HG03025 (cell line): ENCODE data around the gene IFFO2.

Source experiments
- ATAC-seq: cut with Tn5 transposase; IDR thresholded peaks from one replicate; pipeline ENCODE4 v1.9.1; 2021; ENCODE audit warnings: mild to moderate bottlenecking, moderate library complexity; ENCODE audit not compliant: unreplicated experiment, low FRiP score

Gene IFFO2

DNA sequence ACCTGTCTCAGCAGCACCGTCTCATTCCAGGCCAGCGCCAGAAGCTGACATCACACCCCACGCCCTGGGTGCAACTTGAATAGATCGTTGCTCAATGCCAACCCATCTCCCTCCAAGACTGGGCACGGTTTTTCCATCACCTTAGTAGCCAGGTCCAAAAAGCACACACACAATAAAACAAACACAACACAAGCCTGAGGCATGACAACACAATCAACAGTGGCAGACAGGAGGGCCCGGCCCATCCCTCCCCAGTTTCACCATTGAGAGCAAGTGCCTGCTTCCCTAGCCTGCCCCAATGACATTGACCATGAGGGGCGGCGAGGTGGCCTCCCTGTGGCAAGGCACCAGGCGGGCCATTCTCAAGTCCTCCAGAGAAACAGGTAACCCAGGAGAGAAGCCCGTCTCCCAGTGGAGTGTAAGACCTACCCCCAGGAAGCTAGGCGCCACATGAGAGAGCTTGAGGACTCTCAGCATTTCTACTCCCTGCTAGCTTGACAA, 2.7 kb downstream of the IFFO2 start:
- ATAC-seq: no peak

DNA sequence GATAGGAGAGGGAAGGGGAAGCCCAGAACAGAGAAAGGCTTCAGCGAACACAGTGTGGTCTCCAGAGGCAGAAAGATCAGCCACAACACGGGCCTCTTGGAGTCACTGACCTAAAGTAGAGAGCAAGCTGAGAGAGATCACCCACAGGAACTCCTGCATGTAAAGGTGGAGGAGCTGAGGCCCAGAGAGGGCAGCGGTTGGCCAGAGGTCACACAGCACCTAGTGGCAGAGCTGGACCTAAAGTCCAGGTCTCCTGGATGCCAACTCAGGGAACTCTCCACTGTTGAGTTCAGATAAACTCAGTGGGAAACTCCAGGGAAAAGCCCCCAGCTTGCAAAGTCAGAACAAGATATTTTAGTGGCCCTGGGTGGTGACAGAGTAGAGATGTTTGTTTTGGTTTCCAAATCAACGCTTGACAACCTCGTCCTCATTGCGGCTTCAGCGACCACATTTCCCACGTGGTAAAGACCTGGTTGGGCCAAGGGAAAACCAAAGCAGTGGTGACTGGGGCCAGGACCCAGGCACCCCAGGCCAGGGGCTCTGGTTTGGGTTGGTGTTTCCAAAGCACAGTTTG, 4.6 kb downstream of the IFFO2 start:
- ATAC-seq: no peak

DNA sequence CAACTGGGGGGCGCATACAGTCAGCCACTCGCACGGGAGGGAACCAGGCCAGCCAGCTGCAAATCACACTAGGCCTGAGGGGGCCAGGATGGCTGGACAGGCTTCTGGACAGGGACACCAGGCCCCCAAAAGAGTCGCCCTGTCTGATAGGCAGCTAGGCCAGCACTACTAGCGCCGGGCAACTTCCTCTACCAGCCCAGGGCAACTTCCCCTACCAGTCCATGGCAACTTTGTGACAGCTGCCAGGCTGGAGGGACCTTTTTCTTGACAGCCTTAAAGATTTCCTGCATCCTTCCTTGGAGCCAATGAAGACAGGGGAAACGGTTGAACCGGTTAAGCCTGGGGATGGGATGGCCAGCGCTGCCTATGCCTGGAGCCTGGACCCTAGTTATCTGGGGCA, 5.1 kb downstream of the IFFO2 start:
- ATAC-seq: no peak

DNA sequence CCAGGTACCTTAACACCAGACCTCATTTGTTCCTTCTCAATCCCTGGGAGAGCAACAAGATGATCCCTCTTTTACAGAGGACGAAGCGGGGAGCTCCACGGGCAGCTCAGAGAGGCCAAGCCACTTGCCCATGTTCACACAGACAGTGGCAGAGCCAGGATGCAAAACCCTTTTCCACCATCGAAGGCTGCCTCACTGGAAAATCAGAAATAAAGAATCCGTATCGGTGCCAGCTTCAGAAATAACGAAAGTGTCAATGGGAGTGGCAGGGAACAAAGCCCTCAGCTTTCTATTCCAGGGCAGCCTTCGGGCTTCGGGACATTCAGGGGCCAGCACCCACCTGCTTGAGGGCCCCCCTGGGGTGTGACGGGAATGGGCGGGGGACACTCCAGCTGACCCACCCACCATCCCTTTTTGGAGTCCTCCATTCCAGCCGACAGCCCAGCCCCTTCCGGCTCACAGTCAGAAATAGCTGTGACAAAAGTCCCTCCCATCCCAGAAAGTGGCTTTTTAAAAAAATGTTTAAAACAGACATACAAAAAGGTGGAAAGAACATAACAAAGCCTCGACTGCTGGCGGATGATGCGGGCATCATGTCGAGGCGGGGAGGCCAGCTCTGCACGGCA, 6.0 kb downstream of the IFFO2 start:
- ATAC-seq: no peak

DNA sequence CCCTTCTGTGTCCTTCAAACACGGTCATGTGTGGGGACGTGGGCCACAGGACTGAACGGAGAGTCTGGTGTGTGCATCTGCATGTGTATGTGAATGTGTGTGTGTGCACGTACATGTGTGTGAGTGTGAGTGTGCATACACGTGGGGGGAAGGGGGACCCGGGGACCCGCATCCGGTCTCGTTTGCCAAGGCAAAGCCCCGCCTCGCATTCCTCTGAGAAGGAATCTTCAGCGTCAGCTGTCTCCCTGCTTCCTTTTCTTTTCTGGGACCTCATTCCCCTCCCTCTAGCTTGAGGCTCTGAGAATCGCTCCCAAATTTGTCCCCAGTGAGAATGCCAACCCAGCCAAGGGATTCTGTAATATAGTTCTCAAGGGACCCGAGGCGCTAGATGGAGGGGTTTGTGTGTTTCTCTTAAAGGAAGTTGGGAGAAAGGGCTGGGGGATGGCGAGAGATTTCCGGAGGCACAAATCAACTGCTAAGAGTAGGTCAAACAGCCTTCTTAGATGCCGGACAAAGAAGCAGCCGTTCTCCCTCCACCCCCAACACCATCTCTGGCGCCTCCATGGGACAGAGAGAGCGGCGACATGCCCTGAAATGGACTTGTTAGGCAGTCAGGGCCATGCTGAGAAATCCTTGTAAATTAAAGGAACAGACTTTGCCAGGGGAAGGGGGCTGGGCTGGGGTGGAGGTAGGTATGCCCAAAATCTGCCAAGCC, 6.6 kb downstream of the IFFO2 start:
- no peak for ATAC-seq

GRCh38 chr1:18948913-18949685, 7.4 kb downstream of the IFFO2 start:
- ATAC-seq: no peak

GRCh38 chr1:18948048-18948912, 8.2 kb downstream of the IFFO2 start:
- ATAC-seq: no peak

DNA sequence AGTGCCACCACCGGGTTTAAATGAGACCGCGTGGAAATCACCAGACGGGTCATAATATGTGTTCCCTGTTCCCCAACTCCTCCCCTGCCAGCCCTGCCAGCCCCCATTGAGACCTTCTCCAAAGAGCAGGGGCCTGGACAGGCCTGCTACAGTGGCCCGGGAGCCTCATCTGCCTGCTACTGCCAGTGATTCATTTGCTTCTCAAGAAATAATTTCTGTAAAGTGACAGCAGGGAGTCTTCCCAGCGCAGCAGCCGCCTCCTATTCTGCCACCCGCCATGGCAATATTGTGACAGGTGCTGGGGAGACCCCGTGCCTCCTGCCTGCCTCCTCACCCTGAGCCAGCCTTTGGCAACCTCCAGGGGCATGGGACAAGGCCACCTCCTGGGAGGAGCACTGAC, 8.9 kb downstream of the IFFO2 start:
- ATAC-seq: no peak

- no peak for ATAC-seq
Observed at GRCh38 chr1:18946550-18947381, 9.7 kb downstream of the IFFO2 start.

- ATAC-seq: no peak
Observed at GRCh38 chr1:18945401-18945849, 11.1 kb downstream of the IFFO2 start.

DNA sequence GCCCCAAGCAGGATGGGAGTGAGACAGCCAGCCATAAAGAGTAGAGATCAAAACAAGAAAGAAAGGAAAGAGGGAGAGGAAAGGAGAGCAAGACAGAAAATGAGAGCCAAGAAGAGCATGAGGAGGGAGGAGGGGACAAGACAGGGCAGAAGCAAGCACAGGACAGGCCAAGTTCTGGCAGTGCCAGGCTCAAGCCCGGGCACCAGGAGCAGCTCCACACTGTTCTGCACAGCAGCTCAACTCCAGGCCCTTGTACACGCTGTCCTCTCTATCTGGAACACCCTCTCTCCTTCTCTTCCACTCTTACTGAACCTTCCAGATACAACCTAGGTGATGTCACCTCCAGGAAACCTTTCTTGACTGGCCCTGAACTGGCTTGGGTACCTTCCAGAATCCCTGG, 11.7 kb downstream of the IFFO2 start:
- ATAC-seq: no peak

- ATAC-seq: no peak
Observed at GRCh38 chr1:18943914-18944572, 12.4 kb downstream of the IFFO2 start.

- ATAC-seq: no peak
Observed at GRCh38 chr1:18943162-18943561, 13.3 kb downstream of the IFFO2 start.

DNA sequence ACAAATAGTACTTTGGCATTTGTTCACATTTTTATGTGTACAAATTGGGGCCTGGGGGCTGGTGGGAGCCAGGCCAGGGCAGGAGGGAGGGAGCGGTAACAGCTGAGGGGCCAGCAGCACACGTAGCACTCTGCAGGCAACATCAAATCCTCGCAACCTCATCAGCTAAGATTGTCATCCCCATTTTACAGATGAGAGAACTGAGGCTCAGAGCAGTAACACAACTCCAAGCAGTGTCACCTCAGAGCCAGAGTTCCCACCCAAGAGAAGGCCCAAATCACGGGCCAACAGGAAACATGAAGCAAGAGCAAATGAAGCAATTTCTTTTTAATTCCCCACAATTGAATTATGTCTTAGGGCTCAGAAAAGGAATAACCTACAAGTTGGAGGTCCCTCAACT, 14.1 kb downstream of the IFFO2 start:
- no peak for ATAC-seq

DNA sequence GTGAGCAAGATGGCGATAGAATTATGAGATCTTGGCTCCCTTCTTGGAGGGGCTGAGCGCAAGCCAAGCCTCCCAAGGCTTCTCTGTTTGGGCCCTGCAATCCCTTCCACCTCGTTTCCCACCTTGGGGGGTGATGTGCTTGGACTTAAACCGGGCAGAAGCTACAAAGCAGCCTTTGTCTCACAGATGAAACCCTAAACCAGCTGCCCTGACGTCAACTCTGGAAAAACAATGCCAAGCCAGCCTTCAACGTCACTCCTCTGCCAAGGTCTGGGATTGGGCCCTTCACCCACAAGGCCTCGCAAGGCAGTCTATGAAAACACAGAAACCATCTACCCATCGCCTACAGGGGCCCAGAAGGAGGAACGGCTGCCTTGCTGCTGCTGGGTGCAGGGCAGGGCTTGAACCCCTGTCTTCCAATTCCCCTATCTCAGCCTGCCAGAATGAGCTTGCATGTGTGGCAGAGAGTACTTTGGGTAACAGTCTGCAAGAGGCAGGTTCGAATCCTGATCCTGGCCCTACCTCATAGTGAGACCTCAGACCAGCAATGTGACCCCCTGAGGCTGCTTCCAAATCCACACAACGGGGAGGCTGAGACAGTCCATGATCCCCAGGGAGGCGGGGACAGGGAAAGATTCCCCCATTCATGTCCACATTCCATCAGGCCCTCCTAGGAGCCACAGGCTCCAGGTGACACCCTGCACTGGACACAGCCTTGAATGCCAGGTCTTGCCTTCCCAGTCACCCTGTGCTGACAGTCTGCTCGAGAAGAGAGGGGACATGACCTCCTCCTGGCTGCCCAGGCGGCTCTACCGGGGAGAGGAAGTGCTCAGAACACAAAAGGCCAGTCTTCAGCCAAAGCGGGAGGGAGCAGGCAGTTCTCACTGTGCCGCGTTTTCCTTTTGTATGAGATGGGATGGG, 15.0 kb downstream of the IFFO2 start:
- no peak for ATAC-seq

- ATAC-seq: no peak
Observed at GRCh38 chr1:18940303-18941020, 16.0 kb downstream of the IFFO2 start.
